ENCODE data around the gene BCAR1.
"Not testable (repeated sequence)": the region's sequence is repeated elsewhere in the genome, so short reads cannot be mapped to it uniquely, and the experiment has no call there.

BCAR1 gene, protein sequence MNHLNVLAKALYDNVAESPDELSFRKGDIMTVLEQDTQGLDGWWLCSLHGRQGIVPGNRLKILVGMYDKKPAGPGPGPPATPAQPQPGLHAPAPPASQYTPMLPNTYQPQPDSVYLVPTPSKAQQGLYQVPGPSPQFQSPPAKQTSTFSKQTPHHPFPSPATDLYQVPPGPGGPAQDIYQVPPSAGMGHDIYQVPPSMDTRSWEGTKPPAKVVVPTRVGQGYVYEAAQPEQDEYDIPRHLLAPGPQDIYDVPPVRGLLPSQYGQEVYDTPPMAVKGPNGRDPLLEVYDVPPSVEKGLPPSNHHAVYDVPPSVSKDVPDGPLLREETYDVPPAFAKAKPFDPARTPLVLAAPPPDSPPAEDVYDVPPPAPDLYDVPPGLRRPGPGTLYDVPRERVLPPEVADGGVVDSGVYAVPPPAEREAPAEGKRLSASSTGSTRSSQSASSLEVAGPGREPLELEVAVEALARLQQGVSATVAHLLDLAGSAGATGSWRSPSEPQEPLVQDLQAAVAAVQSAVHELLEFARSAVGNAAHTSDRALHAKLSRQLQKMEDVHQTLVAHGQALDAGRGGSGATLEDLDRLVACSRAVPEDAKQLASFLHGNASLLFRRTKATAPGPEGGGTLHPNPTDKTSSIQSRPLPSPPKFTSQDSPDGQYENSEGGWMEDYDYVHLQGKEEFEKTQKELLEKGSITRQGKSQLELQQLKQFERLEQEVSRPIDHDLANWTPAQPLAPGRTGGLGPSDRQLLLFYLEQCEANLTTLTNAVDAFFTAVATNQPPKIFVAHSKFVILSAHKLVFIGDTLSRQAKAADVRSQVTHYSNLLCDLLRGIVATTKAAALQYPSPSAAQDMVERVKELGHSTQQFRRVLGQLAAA

DNA sequence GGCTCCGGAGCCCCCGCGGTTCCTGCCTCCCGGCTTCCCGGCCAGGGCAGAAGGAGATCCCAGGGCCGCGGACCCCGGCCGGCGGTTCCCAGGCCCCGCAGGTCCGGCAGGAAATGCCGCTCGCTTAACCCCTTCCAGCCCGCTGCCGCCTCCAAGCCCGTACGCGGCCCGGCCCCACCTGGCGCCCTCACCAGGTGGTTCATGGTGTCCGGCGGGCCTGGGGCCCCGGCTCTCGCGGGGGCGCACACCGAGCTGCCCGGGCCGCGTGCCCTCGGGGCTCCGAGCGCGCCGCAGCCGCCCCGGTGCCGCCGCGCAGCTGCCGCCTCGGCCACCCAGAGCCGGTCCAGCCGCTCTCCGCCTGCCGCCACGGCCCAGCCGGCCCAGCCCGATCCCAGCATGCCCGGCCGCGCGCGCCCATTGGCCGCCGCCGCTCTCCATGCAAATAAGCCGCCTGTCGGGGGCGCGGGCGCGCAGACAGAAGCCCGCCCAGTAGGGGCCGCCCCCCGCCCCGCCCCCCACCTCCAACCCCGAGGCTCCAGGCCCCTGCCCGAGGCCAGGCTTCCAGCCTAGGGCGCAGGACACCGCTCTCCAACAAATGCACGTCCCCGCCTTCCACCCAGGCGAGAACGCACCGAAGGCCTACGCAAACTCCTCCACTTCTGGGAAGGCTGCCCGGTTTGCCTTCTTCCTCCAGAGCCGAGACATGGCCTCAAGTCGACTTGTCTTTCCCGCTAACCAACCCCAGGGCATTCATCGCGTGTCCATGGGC lies at the start of gene BCAR1:
TSS of gene BCAR1 (minus strand) at position 345 of the 769 bp plus-strand sequence. CDS start at position 203, 142 bp downstream.
- DNase-seq: peak; percentile 48
- ATAC-seq: peak; percentile 16

- DNase-seq: no peak
- no peak for ATAC-seq
These were observed 46.8 kb upstream of the BCAR1 start for GRCh38 chr16:75298267-75298666.

DNA sequence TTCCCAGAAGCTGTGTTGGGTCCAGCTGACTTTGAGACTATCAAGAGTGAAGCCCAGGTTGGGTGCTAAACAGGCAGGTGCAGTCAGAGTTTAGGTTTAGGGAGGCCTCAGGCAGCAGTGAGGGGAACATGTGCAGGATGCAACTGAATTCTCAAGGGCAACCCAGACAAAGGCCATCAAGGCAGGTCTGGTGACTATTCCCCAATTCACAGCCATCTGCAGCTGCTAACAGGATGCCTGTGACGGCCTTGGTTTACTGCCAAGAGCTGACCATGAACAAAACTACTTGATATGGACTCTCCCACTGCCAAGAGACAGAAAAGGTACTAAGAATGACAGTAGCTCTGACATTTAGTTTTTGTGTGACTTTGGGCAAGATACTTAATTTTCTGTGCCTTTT lies 45.2 kb upstream of the BCAR1 start:
- DNase-seq (no peak), ATAC-seq (no peak)

DNA sequence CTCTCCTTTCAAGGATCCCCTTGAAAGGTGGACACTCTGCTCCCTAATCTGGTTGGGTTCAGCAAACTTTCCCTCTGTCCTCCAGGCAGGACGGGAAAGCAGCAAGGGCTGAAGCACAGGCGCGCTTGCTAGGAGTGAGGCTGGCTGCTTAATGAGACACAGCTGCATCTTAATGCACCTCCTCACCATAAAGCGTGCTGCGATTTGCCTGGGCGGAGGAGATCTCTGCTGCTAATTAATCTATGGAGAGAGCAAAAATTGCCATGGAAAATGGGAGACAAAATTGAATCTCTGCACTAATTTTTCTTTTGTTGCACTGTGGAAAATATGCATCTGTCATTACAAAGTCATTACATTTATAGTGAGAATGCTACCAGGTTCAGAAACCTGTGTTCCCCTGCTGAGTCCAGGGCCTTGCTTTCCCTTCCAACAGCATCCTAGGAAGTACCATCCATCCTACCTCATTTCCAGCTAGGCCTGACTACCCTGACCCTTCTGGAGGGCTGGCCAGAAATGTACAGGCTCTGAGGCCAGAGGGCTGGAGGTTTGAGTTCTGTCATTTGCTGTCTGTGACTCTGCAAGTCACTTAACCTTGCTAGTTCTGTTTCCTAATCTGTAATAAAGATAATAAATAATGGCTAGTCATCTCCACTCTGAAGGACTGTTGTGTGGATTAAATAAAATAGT lies 43.5 kb upstream of the BCAR1 start:
- no peak for DNase-seq
- no peak for ATAC-seq

DNA sequence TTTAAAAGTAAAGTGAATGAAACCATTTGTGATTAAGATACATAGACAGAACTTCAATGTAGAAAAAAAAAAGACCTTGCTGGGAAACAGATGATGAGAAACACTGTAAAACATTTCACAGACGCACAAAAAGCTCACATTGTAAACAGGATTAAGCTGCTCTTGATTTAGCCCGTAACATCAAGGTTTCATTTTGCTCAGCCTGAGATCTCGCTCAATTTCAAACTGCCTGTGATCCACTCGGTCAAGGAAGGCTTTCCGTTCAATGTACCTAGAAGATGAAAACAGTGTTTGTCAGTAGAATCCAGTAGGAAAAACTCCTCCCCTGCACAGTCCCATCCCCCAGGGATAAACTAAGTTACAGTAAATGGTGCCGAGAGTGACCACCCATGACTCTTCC lies 42.3 kb upstream of the BCAR1 start:
- no peak for ATAC-seq
- DNase-seq: no peak

DNA sequence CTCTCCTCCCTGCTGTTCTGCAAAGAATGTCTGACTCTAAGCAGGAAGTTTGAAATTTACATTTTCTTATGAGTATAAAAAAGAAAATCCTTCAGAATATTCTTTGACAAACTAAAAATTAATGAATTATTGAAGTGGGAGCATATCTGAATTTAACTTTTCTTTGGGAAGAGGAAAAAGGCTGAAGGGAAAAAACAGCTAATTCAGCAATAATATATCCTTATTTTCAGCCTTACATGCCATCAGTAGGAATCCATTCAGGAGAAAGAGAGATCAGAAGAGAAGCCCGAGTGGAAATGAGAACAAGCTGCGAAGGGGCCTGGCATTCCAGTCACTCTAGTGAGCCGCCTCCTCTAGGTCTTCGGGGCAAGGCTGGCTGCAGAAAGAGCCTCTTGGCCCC lies 41.7 kb upstream of the BCAR1 start:
- ATAC-seq (no peak), DNase-seq (no peak)

- ATAC-seq: no peak
These were observed 41.3 kb upstream of the BCAR1 start for GRCh38 chr16:75292691-75293090.

DNA sequence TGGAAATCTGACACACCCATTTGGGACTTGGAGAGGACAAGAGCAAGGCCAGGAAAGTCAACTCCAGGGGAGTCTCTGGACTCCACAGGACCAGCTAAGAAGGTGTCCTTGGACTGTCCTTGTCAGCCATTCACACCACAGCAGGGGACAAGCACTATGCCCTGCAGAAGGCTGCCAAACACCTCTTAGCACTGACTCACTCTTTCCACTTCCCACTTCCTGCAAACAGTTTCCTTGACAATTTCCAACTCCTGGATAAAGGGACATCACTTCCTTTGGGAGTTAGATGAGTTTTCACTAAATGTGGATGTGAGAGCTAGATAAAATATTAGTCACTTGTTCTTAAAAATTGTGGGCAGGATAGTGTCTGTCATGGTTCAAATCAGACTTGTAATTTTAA lies 37.8 kb upstream of the BCAR1 start:
- no peak for ATAC-seq
- DNase-seq: no peak

More at GRCh38 chr16:75292691-75293090, 41.3 kb upstream of the BCAR1 start:
- no peak for DNase-seq

DNA sequence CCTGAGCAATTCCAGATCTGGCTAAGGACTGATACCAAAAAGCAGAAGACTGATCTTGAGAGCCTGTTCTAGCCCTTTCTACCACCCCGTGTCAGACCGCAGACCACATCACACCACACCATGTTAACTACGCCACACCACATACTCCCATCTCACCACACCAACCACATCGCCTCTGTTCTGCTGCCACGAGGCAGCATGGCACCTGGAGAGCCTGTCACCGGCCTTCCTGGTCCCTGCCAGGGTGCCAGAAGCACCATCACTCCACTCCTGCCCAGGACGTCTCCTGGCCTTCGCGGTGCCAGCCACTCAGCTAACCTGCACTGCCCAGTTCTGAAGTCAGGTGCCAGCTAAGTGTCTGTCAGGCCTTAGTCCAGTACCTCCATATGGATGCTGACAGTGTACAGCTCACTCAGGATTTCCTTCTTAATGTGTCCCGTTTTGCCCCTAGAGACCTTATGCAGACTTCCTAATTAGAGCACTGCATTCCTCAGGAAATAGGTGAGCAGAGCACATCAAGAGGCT lies 37.2 kb upstream of the BCAR1 start:
- peak; percentile 80 for DNase-seq
- peak; percentile 77 for ATAC-seq

DNA sequence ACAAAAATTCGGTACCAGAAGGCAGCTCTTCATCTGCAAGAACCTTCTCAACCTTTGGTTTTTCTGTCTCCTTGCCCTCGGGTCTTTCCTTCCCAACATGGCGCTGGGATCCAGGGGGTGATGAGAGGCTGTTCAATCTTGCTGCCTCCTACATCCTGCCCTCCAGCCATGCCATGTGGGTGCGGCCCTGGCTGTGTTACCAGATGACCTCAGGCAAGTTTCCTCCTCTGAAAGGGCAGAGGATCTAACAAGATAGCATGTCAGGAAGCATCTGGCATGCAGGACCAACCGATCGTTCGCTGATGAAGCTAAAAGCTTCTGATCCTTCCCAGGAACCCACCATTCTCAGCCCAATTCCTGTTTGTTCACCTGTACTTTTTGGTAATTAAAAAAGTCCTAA lies 36.8 kb upstream of the BCAR1 start:
- ATAC-seq: peak; percentile 28
- no peak for DNase-seq

DNA sequence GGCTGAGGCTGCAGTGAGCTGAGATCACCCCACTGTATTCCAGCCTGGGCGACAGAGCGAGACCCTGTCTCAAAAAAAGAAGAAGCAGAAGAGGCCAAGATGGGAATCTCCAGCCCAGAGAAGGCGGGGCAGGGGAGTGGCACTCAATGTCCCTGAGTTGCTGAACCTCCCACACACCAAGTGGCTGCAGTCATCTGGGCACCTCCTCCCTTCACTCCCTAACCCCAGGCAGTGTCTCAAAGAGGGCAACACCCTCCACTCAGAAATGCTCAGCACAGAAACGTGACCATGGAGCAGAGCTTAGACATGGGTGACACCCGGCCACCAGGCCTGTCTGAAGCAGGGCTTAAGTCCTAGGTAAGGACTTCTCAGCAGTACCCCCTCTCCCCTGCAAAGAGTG lies 36.3 kb upstream of the BCAR1 start:
- ATAC-seq (no peak), DNase-seq (no peak)

DNA sequence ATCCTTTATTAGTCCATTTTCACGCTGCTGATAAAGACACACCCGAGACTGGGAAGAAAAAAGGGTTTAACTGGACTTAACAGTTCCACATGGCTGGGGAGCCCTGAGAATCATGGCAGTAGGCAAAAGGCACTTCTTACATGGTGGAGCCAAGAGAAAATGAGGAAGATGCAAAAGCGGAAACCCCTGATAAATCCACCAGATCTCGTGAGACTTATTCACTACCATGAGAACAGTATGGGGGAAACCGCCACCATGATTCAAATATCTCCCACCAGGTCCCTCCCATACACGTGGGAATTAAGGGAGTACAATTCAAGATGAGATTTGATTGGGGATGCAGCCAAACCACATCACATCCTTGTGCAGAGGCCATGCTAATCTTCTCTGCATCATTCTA lies 35.0 kb upstream of the BCAR1 start:
- ATAC-seq (no peak), DNase-seq (no peak)

GRCh38 chr16:75282466-75283281 lies 31.2 kb upstream of the BCAR1 start:
- ATAC-seq (no peak), DNase-seq (no peak)

- DNase-seq: no peak
- ATAC-seq: no peak
These were observed 30.4 kb upstream of the BCAR1 start for GRCh38 chr16:75281826-75282225.

DNA sequence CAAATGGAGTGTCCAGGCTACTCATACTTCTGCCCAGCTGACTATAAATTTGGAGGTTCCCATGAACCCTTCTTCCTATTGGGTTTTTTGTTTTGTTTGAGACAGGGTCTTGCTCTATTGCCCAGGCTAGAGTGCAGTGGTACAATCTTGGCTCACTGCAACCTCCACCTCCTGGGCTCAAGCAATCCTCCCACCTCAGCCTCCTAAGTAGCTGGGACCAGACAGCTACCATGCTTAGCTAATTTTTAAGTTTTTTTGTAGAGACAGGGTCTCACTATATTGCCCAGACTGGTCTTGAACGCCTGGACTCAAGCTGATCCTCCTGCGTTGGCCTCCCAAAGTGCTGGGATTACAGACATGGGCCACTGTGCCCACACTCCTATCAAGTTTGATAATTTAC lies 29.6 kb upstream of the BCAR1 start:
- not testable (repeated sequence) for DNase-seq, ATAC-seq

- ATAC-seq (no peak), DNase-seq (no peak)
These were observed 28.9 kb upstream of the BCAR1 start for GRCh38 chr16:75280331-75280804.

DNA sequence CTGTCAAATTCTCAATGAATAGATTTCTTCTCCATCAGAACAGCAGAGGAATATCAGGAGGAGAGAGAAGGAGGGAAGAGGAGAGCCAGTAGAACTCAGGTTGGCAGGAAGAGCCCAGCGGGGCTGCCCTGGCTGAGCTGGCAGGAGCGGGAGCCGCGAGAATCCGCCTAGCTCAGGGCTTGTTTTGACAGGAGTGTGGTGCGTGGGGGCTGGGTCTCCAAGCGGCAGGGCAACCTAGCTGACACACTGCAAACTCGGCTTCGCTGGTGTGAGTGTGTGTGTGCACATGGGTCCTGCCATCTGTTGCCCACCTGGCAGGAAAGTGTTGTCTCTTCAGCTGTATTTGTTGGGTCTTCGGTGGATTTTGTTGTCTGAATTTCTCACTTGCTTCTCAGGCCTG lies 27.9 kb upstream of the BCAR1 start:
- ATAC-seq (no peak), DNase-seq (no peak)

DNA sequence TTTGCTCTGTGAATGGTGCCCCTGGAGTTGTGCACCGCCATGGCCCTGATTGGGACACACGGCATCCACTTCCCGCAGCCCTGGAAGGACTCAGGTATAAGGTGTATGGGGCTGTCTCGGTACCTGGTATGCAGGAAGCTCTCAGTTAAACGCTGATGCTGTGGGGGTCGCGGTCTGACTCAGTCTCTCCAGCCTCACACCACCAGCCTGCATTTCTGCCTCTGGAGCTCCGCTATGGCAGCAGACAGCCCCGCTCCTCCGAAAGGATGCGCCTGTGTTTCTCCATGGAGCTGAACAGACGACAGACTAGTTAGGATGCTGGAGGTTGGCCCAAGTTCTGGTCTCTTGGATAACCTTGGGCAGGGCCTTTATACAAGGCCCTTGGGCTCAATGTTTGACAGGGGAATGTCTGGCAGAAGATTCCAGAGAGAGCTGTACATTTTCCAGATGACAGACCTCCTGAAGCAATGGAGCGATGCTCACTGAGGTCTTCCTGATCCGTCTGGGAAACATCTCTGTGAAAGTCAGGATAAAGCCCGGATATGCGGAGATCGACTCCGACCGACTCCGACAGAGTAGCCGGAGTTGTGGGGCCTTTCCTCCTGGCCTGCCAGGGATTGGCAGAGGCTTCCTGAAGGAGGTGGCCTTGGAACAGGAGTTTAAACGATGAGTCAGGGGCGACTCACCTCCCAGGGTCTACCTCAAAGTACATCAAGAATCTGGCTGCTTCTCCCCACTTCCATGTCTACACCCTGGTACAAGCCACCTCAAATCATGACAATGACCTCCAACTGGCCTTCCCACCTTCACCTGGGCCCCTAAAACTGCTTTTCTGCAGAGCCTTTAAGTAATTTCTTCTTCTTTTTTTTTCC lies 21.9 kb upstream of the BCAR1 start:
- ATAC-seq (no peak), DNase-seq (no peak)

- not testable (repeated sequence) for ATAC-seq, DNase-seq
These were observed 21.2 kb upstream of the BCAR1 start for GRCh38 chr16:75272629-75273028.

Data from stimulated activated naive CD8-positive, alpha-beta T cell treated with anti-CD3 and anti-CD28 coated beads, Interleukin-15, Interleukin-2, amounts not matched to agents 100 U/mL and 50 U/mL, for 24 hours (primary cell).